Tibial artery (tissue), 4 donors: ENCODE data around the gene BCCIP.

ENCODE experiments used
- DNase-seq, 2 donors: peaks; one replicate each; pipeline ENCODE4 v3.0.0-alpha.2; 2019
- H3K27ac ChIP-seq, 2 donors: fragments of 200-600 bp; sonication (generic) in 1 of 2; 1 replicate in 1 of 2; 2 replicates in 1 of 2; pipeline ENCODE4 v1.5.1; 2018 to 2019; ENCODE audit warnings: mild to moderate bottlenecking in 1 of 2
- H3K27me3 ChIP-seq, 2 donors: fragments of 200-600 bp; sonication (generic) in 1 of 2; one replicate each; pipeline versions ENCODE4 v1.5.1 to v1.6.0; 2016 to 2019
- H3K36me3 ChIP-seq, 3 donors: fragments of 200-600 bp; sonication (generic) in 2 of 3; one replicate each; pipeline ENCODE4 v1.5.1; 2016 to 2019; ENCODE audit warnings: mild to moderate bottlenecking in 2 of 3
- H3K4me1 ChIP-seq, 4 donors: fragments of 200-600 bp; sonication (generic) in 2 of 4; 1 replicate in 3 of 4; 2 replicates in 1 of 4; pipeline ENCODE4 v1.5.1; 2016 to 2019
- H3K4me3 ChIP-seq, 2 donors: fragments of 200-600 bp; sonication (generic) in 1 of 2; 1 replicate in 1 of 2; 2 replicates in 1 of 2; pipeline ENCODE4 v1.5.1; 2018 to 2019; ENCODE audit warnings: mild to moderate bottlenecking in 2 of 2
- H3K9me3 ChIP-seq, 3 donors: fragments of 200-600 bp; sonication (generic) in 1 of 3; one replicate each; pipeline ENCODE4 v1.5.1; 2016 to 2019
- intact Hi-C: fragments of 100-400 bp; cut with DNase I; formaldehyde crosslinking; loops from one replicate; pipeline ENCODE4 v1.15.0; 2023; ENCODE audit warnings: low total_unique reads
- TF ChIP-seq, protein P1 (sequence below), 2 experiments: fragments of 200-600 bp in 1 of 2; fragments of 450-650 bp in 1 of 2; IDR thresholded peaks; one replicate each; pipeline ENCODE4 v1.5.1; 2017 to 2019; ENCODE audit warnings: antibody characterized with exemption in 2 of 2, mild to moderate bottlenecking in 1 of 2, moderate library complexity in 1 of 2

BCCIP gene

DNA sequence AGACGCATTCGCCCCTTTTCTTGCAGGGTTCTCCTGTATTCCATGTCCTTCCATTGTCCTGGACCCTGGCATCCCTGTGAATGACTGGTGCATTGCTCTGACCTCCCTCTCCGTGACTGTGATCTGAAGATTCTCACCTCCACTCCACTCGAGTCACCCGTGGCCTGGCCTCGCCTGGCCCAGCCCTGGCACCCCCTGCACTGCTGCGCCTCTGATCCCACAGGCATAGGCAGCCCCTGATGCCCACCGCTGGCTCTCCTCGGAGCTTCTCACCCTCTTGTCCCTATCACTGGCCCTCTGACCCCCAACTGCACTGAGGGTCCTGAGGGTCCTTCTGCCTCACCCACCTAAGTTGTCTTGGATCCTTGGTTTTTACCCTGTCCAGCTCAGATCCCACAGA is 45.5 kb upstream of the BCCIP start:
- peaks cover 0 to 8% (median 0%) of the 10 kb centered on the region in 3 donors for H3K36me3 ChIP-seq
- no peak for DNase-seq

DNA sequence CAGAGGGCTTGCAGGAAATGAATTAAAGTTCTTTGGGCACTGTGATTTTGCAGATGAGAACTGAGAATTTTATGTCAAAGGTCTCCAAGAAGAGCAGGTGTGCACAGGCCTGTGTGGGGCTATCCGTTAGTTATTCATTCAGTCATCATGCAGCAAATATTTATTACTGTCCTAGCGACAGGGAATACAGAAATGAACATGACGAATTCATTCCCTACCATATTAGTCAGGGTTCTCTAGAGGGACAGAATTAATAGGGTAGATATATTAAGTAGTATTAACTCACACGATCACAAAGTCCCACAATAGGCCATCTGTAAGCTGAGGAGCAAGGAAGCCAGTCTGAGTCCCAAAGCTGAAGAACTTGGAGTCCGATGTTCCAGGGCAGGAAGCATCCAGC is 44.8 kb upstream of the BCCIP start:
- no peak overlapping the region for H3K4me3 ChIP-seq
- TF ChIP-seq, protein P1, sequence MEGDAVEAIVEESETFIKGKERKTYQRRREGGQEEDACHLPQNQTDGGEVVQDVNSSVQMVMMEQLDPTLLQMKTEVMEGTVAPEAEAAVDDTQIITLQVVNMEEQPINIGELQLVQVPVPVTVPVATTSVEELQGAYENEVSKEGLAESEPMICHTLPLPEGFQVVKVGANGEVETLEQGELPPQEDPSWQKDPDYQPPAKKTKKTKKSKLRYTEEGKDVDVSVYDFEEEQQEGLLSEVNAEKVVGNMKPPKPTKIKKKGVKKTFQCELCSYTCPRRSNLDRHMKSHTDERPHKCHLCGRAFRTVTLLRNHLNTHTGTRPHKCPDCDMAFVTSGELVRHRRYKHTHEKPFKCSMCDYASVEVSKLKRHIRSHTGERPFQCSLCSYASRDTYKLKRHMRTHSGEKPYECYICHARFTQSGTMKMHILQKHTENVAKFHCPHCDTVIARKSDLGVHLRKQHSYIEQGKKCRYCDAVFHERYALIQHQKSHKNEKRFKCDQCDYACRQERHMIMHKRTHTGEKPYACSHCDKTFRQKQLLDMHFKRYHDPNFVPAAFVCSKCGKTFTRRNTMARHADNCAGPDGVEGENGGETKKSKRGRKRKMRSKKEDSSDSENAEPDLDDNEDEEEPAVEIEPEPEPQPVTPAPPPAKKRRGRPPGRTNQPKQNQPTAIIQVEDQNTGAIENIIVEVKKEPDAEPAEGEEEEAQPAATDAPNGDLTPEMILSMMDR (IDR thresholded peaks at IDR 0.05): no peak
- peaks cover 0 to 3% of the 10 kb centered on the region in 2 donors for H3K27me3 ChIP-seq
- no peak for DNase-seq
- H3K36me3 ChIP-seq: peaks cover 0 to 8% (median 0%) of the 10 kb centered on the region in 3 donors
- no peak overlapping the region for H3K27ac ChIP-seq
- no peaks in the 10 kb centered on the region for H3K9me3 ChIP-seq
- H3K4me1 ChIP-seq: no peaks in the 10 kb centered on the region
- intact Hi-C loops: no loop called here

More for the DNA sequence above, 45.5 kb upstream of the BCCIP start:
- peaks cover 0 to 3% of the 10 kb centered on the region in 2 donors for H3K27me3 ChIP-seq
- no peaks in the 10 kb centered on the region for H3K9me3 ChIP-seq
- no peaks in the 10 kb centered on the region for H3K4me1 ChIP-seq
- TF ChIP-seq, protein P1 (IDR thresholded peaks at IDR 0.05): no peak
- intact Hi-C loops: no loop called here
- no peak overlapping the region for H3K27ac ChIP-seq
- no peak overlapping the region for H3K4me3 ChIP-seq

DNA sequence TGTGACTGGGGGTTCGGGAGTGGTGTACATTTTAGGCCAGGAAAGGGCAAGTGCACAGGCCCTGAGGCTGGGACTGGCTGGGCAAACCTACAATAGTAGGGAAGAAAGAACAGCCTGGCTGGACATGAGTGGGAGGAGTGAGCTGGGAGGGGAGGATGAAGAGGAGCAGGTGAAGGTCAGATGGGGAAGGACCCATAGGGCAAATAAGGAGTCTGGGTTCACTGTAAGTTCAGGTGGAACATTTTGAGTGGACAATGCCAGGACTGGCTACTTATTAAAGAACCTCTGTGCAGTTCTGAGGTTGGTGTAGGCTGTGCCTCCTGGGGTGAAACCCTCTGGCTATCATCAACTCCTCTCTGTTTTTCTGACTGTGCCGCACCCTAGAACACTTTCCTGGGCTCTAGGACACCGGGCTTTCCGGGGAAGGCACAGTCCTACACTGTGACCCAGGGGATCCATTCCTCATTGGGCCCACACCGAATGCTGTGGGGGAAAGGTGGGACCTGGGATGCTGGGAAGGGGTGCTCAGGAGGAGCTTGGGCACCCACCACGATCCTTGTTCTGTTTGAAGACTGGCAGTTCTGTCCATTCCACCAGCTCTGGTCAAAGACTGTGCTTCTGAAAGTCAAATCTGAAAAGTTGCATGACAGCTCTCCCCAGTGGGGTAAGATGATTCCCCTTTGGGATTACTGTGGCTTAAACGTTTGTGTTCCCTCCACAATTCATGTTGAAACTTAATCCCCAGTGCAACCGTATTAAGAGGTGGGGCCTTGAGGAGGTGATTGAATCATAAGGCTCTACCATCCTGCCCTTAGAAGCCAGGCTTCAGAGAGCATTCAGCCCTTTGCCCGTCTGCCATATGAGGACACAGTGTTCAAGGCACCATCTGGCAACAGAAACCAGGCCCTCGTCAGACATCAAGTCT is 43.7 kb upstream of the BCCIP start:
- peaks cover 0 to 8% (median 0%) of the 10 kb centered on the region in 3 donors for H3K36me3 ChIP-seq
- H3K9me3 ChIP-seq: no peaks in the 10 kb centered on the region
- TF ChIP-seq, protein P1 (IDR thresholded peaks at IDR 0.05): no peak
- H3K27ac ChIP-seq: no peak overlapping the region
- intact Hi-C loops: no loop called here
- H3K4me3 ChIP-seq: no peak overlapping the region
- H3K27me3 ChIP-seq: no peaks in the 10 kb centered on the region
- H3K4me1 ChIP-seq: no peaks in the 10 kb centered on the region
- no peak for DNase-seq

DNA sequence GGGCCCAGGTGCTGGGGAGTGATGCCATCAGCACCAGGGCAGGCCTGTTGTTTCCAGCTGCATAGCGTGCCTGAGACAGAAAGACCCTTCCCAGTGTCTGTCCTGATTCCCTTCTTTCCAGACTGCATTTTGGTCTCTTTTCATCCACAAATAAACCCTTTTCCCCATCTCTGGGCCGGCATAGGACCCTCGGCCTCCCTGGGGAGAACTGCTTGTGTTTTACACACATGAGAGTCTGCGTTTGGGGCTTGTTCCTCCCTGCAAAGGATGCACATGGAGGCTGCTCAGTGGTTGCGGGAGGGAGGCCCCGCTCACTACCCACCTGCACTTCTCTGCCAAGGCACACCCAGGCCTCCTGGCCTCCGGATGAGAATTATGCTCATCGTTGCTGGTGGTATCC is 42.0 kb upstream of the BCCIP start:
- H3K4me3 ChIP-seq: no peak overlapping the region
- H3K27ac ChIP-seq: no peak overlapping the region
- TF ChIP-seq, protein P1 (IDR thresholded peaks at IDR 0.05): no peak
- no peaks in the 10 kb centered on the region for H3K27me3 ChIP-seq
- no peaks in the 10 kb centered on the region for H3K4me1 ChIP-seq
- no peak for DNase-seq
- peaks cover 0 to 13% (median 0%) of the 10 kb centered on the region in 3 donors for H3K36me3 ChIP-seq
- intact Hi-C loops: no loop called here
- no peaks in the 10 kb centered on the region for H3K9me3 ChIP-seq

DNA sequence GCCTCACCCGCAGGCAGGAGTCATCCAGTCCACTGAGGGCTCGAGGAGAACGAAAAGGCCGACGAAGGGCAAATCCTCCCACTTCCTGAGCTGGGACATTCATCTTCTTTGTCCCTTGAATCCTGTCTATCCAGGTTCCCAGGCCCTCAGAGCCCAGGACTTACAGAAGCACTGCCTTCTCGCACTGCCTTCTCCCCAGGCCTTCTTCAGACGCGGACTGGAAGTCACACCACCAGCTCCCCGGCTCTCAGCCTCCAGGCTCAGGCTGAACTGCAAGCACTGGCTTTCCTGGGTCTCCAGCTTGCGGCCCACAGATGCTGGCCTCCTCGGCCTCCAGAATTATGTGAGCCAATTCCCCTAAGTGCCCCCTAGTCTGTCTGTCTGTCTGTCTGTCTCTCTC is 41.3 kb upstream of the BCCIP start:
- DNase-seq: no peak
- no peaks in the 10 kb centered on the region for H3K4me1 ChIP-seq
- intact Hi-C loops: no loop called here
- no peak overlapping the region for H3K4me3 ChIP-seq
- H3K27ac ChIP-seq: no peak overlapping the region
- TF ChIP-seq, protein P1 (IDR thresholded peaks at IDR 0.05): no peak
- no peaks in the 10 kb centered on the region for H3K27me3 ChIP-seq
- no peaks in the 10 kb centered on the region for H3K9me3 ChIP-seq
- H3K36me3 ChIP-seq: peaks cover 0 to 13% (median 0%) of the 10 kb centered on the region in 3 donors
